ENCODE results near the gene ITGB7. TPM values are rescaled to one million over a fixed set of nuclear protein-coding genes. Genes with fewer than 3 reads are reported as not detected.

ITGB7 gene
- total and polyA plus RNA-seq, 2 donors (not counting 3 experiments of a cell fraction or from before 2014, with no cell fraction given), result 0.17 TPM; not detected in 1

- dilution Hi-C loops (cut with MboI; ENCODE audit: extremely low pct_ligation_motif_present, low sequenced_read_pairs) (loop anchor here (10.0 kb wide), 1 partner anchor 46 kb away; no protein-coding TSS in a partner anchor), intact Hi-C loops (cut with micrococcal nuclease) (loop anchor here (1.0 to 2.0 kb wide), 3 partner anchors 22 to 102 kb away; partner anchors contain the start of gene SPRYD3)
- no TSS peak for BruUV-seq (replicated peaks)
- H3K4me3 ChIP-seq (replicated peaks in 1 of 3; ENCODE audit: insufficient read depth in 1 of 3, low read depth in 1 of 3, low read length in 3 of 3), result peak within 1 kb of the TSS; percentile 60 to 91 (median 73)
- peak within 1 kb of the TSS; percentile 80 for H3K9ac ChIP-seq (replicated peaks; ENCODE audit: extremely low read depth, insufficient read depth, low read length)
- ChIA-PET POLR2A (interaction anchor here (0.7 to 1.0 kb wide), 2 partner anchors 9 to 101 kb away, joined by 3 to 4 read pairs; partner anchors contain the start of gene SPRYD3), CTCF (interaction anchor here (1.0 to 5.6 kb wide), 13 partner anchors 9 to 141 kb away, joined by 3 to 36 read pairs (median 5); partner anchors contain the start of genes AAAS, ESPL1 and SPRYD3)
- TF ChIP-seq GATA2 (IDR thresholded peaks at IDR 0.05; ENCODE audit: insufficient read depth, insufficient read length, low read depth, low read length) (no peak), POLR2AphosphoS5 (IDR thresholded peaks at IDR 0.05; ENCODE audit: insufficient read depth, low read depth, low read length) (peak; percentile 54), JUN (IDR thresholded peaks at IDR 0.05; ENCODE audit: borderline replicate concordance, insufficient read depth, insufficient read length, low read depth) (no peak), MYC (IDR thresholded peaks at IDR 0.05; ENCODE audit: low read depth, low read length) (no peak), CTCF (IDR thresholded peaks at IDR 0.05; ENCODE audit: extremely low read depth in 1 of 2, insufficient read depth in 1 of 2, low read depth in 1 of 2, low read length in 2 of 2) (no peak), MAX (IDR thresholded peaks at IDR 0.05; ENCODE audit: insufficient read depth, insufficient read length) (peak; percentile 24), FOS (IDR thresholded peaks at IDR 0.05; ENCODE audit: borderline replicate concordance, insufficient read depth, low read length) (no peak), EZH2 (IDR thresholded peaks at IDR 0.05; ENCODE audit: borderline replicate concordance, low read depth, low read length, severe bottlenecking) (no peak), POLR2A (IDR thresholded peaks at IDR 0.05; ENCODE audit: low read depth, low read length) (peak; percentile 87)
- peak within 1 kb of the TSS; percentile 71 for H2AFZ ChIP-seq (ENCODE audit: low read depth, low read length)
- H3K36me3 ChIP-seq (ENCODE audit: control insufficient read depth in 2 of 2, extremely low read depth in 1 of 2, insufficient read depth in 2 of 2, low read length in 2 of 2), result peaks cover 5 to 8% of the 10 kb centered on the region in 2 experiments
- peak; percentile 96 for DNase-seq (ENCODE audit: low read depth, low spot score)
- no peaks in the 10 kb centered on the region for H4K20me1 ChIP-seq (replicated peaks; ENCODE audit: control insufficient read depth, extremely low read depth, insufficient read depth, low read length)
- peaks cover 20% of the 10 kb centered on the region for H3K79me2 ChIP-seq (ENCODE audit: control insufficient read depth, insufficient read depth, low read length)
- peaks cover 22% of the 10 kb centered on the region for H3K4me1 ChIP-seq (ENCODE audit: control insufficient read depth, extremely low read depth, insufficient read depth, low read length)
- H3K4me2 ChIP-seq (ENCODE audit: insufficient read depth, low read length), result peak within 1 kb of the TSS; percentile 74
- FAIRE-seq, result peak; percentile 91
- no peaks in the 10 kb centered on the region for H3K9me3 ChIP-seq (replicated peaks; ENCODE audit: control insufficient read depth, insufficient read depth, low read length)
- H3K27ac ChIP-seq (ENCODE audit: insufficient read depth, low read depth, low read length), result peak within 1 kb of the TSS; percentile 50
- no peaks in the 10 kb centered on the region for H3K9me1 ChIP-seq (replicated peaks; ENCODE audit: control insufficient read depth, extremely low read depth, insufficient read depth, low read length)
- H3K27me3 ChIP-seq (ENCODE audit: control insufficient read depth in 2 of 2, insufficient read depth in 2 of 2, low read length in 2 of 2), result no peaks in the 10 kb centered on the region
Observed at GRCh38 chr12:53180220-53180930, 26.7 kb downstream of the ITGB7 start, which contains the start of the genes CSAD and ZNF740. CSAD (minus strand) TSS chr12:53180925; CDS start chr12:53173470, 7,455 bp downstream. ZNF740 (plus strand) TSS chr12:53180722; CDS start chr12:53181984, 1,262 bp downstream.

Measured in endothelial cell of umbilical vein (primary cell).